ENCODE measurements around the gene IZUMO4. TPM values are rescaled to one million over a fixed set of nuclear protein-coding genes. Genes with fewer than 3 reads are reported as not detected.
"Not testable (repeated sequence)": the region's sequence is repeated elsewhere in the genome, so short reads cannot be mapped to it uniquely, and the experiment has no call there.

IZUMO4 gene
- total RNA-seq, 2 donors from 2014 or later: 2.1 to 2.3 TPM

DNA sequence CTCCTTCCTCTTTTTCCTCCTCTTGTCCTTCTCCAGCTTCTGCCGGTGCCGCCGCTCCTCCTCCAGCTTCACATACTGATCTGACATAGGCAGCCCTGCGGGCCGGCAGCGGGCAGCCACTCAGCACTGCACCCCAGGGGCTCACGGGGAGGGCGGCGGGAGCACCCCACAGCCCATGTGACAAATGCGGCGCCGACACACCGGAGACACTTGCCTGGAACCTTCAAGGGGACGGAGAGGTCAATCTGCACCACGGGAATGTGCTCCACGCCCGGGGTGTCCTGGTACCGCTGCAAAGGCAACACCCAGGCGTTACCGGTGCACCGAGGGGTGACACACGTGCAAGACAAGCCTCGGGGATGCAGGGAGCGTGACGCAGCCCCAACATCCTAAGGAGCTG lies 18.6 kb downstream of the IZUMO4 start:
- ATAC-seq: no peak
- DNase-seq: no peak
- intact Hi-C loops (cut with DNase I, micrococcal nuclease): no loop called here

DNA sequence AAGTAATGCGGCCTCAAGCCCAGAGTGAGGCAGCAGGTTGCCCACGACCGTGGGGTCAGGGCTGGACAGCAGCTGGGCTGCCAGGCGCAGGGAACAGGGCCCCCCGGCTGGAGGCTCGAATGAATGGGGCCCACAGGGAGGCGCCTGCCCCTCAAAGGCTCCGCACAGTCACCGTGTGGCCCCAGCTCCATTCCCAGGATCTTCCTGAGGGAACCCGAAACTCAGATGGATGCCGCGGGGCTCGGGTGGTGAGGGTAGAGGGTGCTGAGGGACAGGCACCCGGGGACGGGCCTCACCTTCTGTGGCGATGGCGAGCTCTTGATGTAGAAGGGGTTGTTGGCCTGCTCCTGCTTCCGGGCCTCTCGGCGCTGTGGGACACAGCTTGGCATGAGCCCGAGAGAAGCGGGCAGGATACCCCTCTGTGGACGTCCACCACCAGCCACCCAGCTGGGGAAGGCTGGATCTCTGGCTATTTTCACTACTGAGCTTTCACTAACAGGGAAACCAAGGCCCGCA lies 19.3 kb downstream of the IZUMO4 start:
- DNase-seq (no peak), ATAC-seq (no peak)
- intact Hi-C loops (cut with DNase I, micrococcal nuclease): no loop called here

DNA sequence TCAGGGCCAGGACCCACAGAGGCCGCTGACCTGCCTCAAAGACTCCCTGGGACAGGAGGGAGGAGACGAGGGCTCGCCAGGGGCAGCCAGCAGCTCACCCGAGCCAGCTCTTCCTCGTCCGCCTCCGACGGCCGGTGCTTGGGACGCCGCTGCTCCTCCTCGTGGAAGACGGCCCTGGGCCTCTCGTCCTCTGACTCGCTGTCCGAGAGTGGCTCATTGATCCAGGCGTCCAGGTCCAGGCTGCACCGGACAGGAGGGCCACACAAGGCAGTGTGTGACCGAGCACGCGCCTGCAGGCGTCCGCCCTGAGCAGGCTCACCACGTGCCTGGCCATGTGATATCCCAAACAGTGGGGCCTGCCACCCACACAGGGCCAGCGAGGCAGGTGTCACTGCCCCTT lies 19.8 kb downstream of the IZUMO4 start:
- ATAC-seq (no peak), DNase-seq (no peak)
- intact Hi-C loops (cut with DNase I, micrococcal nuclease): no loop called here

DNA sequence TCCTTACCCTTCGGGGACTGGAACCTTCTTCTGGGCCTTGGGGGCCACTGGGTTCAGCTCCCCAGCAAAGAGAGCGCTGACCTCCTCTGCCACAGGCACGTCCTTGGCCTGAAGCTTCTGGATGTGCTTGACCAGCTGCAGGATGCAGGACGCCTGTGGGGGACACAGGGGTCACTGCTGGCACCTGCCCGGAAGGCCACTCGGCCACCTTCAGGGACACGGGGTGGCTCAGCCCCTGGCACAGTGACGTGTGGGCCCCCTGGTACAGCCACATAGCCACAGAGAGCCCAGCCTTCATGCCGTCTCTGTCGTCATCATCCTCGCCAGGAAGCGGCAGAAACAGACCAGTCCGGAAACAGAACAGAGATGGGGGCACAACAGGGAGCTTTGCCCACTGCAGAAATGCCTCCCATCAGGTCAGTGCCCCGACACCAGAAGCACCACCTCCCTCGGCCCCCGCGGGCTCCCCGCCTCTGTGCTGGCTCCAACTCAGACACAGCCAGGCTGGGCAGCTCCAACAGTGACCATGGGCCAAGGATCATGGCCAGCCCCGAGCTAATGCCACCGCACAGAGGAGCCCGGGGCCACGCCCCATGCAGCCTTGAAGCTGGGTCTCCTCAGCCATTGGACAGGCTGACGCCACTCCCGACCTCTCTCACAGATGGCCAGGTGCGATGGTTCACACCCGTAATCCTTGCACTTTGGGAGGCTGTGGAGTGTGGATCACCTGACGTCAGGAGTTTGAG lies 20.7 kb downstream of the IZUMO4 start:
- no peak for ATAC-seq
- intact Hi-C loops (cut with DNase I, micrococcal nuclease): no loop called here
- no peak for DNase-seq

DNA sequence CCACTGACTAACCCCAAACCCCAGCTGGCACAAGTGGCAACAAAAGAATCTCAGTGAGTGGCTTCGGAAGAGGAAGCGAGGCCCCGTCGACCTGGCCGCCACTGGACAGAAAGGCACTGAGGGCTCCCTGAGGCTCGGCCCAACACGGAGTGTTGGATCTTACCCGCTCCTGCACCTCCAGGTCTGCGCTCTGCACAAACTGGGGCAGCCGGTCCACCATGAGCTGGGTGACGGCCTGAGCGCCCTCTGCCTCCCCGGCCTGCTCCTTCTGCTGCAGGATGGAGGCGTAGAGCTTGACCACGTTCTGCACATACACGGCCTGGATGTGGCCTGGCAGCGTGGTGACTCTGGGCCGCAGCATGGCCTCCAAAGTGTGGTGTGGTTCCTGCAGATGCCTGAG lies 21.7 kb downstream of the IZUMO4 start:
- ATAC-seq (no peak), DNase-seq (no peak)
- intact Hi-C loops (cut with DNase I, micrococcal nuclease): no loop called here

DNA sequence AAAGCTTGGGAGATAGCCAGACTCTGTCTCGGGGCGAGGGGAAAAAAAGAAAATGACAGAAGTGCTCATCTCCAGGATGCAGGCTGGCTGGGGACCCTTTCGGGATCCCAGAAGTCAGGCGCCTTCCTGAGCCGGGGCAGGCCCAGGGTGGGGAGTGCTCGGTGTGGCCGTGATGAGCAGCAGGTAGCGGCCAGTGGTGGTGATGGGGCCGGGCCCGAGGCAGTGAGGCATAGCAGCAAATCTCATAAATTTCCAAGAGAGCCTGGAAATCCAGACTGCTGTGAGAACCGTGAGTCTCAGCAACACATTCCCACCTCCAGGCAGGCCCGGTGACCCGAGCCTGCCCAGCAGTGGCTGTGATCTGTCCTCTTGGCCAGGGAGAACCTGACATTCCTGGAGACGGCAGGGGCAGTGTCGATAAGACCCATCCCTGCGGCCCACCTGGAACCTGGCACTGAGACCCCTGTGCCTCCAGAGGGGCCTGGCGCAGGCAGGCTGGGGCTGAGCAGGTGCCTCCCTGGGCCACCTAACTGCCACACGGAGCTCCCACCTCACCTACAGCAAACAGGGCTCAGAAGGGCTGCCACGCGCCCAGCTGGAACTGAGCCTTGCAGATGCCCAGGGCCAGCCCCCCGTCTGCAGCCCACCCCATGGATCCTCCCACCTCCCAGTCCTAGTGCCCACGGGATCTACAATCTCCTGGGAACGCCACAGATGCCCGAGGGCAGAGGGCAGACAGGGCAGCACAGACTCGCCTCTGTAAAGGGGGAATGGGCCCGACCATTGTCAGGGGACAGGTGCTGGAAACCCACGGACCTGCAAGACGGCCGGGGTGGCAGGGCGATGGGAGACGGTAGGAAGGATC lies 23.4 kb downstream of the IZUMO4 start:
- DNase-seq (no peak), ATAC-seq (no peak)
- intact Hi-C loops (cut with DNase I, micrococcal nuclease): no loop called here

DNA sequence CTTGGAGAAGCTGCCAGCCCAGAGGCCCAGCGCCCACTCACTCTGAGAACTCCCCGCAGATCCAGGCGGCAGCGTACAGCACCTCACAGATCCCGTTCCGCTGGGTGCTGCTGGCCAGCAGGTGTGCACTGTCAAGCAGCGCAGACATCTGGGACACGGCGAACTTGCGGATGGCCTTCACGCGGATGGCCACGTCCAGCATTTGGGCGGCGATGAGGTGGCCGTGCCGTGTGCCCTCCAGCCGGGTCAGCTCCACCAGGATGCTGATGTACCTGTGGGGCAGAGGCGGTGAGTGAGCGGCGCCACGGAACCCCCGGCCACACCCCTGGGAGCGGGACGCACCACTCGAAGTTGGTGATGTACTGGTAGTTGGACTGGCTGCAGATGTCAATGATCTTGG lies 24.1 kb downstream of the IZUMO4 start:
- intact Hi-C loops (cut with DNase I, micrococcal nuclease): no loop called here
- no peak for ATAC-seq

DNA sequence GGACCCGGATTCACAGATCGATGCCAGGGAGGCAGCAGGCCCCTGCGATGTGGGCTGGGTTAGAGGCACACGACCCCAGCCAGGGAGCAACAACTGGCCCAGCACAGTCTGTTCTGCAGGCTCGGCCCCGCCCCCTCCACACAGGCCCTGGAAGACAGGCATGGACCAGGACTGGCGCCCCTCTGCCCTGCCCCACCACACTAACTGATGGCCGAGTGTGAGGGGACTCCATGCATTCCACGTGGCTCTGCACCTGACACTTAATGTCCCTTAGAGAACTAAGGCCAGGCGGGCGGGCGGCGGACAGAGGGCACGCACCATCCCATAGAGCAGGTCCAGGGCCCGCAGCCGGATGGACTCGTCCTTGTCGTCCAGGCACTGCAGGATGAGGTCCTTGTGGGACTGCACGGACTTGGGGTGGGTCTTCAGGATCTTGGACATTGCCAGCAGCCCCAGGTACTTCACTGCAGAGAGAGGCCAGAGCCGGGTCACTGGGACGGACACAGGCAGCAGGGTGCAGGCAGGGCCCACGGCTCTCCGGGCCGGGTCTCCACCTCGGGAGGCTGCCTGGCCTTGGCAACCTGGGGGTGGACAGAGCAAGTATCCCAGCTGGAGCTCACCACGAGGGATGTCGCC lies 24.8 kb downstream of the IZUMO4 start:
- ATAC-seq: peak; percentile 6
- intact Hi-C loops (cut with DNase I, micrococcal nuclease): no loop called here
- DNase-seq: no peak

More for the DNA sequence above, 24.1 kb downstream of the IZUMO4 start:
- no peak for DNase-seq

DNA sequence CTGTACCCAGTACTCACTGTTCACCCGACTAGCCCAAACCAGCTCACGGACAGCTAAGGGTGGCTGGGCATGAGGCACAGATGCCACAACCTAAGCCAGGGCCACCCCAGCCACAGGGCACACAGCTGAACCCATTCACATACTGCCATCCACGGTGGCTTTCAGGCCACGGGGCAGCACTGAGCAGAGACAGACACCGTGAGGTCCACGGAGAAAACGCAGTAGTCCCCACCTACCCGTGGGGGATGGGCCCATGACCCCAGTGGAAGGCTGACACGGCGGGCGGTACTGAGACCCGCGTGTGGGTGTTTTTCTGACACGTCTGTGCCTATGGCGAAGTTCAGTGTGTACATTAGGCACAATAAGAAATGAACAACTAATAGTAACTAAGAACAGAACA lies 25.5 kb downstream of the IZUMO4 start:
- intact Hi-C loops (cut with DNase I, micrococcal nuclease): no loop called here
- no peak for ATAC-seq
- DNase-seq: no peak

DNA sequence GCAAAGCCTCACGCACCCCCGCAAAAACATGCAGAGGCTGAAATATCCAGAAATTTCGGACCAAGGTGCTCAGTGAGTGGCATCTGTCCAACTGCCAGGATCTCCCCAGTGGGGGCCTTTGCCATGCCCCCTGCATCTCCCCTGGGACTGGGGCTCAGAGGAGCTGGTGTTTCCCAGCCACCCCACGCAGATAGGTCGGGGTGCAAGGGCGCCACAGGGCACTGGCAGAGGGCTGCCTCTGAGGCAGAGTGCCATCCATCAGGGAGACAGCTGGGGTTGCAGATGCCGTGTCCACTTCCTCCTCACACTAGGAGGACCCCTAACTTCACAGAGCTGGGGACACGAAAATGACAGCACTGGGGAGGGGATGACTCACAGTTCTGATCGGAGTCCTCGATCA lies 26.3 kb downstream of the IZUMO4 start:
- DNase-seq (no peak), ATAC-seq (no peak)
- intact Hi-C loops (cut with DNase I, micrococcal nuclease): no loop called here

DNA sequence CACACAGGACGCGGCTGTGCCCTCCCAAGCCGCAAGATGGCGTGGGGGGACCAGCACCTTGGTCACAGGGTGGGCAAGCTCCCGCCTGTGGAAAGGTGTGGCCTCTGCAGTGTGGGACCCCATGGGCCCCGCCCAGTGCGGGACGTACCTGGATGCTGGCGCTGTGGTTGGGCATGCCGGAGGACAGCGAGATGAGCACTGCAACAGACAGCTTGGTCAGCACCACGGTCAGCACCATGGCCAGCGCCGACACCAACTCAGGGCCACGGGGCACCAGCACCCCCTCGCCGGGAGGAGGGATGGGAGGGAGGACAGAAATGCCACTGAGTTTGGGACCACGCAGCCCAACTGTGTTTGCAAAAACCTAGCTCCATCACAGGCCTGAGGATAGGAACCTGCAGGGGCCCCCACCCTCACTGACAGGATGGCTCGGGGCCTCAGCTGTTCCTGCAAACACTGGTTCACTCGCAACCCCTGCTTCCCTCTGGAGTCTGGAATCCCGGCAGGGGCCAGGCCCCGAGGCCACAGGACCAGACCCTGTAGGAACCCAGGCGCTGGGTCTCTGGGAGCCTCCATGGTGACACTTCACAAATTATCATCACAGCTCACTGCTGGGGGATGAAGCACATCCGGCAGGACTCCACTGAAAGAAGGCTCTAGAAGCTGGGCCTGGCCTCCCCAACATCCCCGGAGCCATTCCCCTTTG lies 27.1 kb downstream of the IZUMO4 start:
- no peak for DNase-seq
- intact Hi-C loops (cut with DNase I, micrococcal nuclease): no loop called here
- peak; percentile 18 for ATAC-seq

DNA sequence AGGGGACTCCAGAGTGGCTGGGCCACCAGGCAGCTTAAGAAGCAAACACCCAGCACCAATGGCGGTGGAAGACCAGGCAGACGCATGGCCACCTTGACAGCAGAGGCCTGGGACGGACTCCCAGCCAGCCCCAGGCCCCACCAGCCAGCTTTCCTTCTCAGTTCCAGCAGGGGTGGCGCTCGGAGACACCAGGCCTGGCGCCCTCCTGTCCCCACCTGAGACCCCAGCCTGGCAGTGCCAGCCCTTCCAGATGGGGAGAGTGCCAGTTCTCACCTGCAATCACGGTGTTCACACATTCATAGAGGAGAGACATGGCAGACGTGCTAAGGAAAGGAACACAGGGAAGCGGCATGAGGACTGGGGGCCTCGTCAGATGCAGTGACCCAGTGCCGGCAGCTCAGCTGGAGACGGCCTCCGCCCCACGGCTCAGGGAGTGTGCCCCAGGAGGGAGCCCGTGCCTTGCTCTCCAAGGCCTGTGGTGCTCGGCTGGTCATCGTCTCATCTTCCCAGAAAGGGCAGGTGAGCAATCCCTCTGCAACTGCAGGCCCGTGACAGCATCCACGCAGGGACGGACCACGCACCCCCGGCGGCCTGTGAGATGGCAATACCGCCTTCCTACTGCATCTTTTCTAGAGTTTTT lies 30.3 kb downstream of the IZUMO4 start:
- DNase-seq (no peak), ATAC-seq (no peak)
- intact Hi-C loops (cut with DNase I, micrococcal nuclease): no loop called here

DNA sequence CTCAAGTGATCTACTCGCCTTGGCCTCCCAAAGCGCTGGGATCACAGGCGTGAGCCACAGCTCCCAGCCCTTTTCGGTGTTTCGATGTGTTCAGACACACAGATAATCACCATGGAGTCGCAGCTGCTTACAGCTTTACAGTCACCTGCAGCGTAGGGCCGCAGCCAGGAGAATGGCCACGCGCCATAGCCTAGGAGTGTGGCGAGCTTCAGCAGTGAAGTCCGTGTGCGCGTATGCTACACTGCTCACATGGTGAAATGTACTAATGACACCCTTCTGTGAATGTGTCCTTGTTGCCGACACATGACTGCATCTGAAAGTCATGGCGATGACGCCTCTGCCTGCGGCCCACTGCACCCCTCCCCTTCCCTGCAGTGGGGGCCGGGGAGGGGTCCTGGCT lies 31.0 kb downstream of the IZUMO4 start:
- DNase-seq: no peak

DNA sequence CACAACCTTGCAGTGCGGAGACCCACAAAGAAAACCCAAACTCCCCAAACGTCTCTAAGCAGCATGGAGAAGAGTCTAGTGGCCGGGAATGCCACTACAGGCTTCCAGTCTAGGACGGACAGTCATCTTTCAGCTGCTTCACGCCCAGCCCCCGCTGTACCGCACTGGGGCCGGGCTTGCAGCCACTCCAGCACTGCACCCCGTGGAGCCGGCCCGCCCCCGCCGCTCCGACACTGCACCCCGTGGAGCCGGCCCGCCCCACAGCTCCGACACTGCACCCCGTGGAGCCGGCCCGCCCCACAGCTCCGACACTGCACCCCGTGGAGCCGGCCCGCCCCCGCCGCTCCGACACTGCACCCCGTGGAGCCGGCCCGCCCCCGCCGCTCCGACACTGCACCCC lies 31.5 kb downstream of the IZUMO4 start:
- ATAC-seq; DNase-seq; intact Hi-C loops (cut with DNase I, micrococcal nuclease): not testable (repeated sequence)

More for the DNA sequence above, 31.0 kb downstream of the IZUMO4 start:
- intact Hi-C loops (cut with DNase I, micrococcal nuclease): no loop called here
- ATAC-seq: no peak

DNA sequence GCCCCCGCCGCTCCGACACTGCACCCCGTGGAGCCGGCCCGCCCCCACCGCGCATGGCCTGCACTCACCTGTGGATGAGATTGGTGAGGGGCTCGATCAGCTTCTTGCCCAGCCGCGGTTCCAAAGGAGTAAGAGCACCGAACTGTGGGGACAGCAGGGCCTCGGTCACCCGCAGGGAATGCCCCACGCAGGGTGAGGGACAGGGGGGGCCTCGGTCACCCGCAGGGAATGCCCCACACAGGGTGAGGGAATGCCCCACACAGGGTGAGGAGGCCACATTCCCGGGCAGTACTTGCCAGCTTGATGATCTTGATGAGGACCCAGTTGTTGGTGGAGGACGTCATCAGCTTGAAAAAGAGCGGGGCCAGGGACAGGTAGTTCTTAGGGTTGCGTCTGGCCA lies 32.3 kb downstream of the IZUMO4 start:
- ATAC-seq (no peak), DNase-seq (no peak)
- intact Hi-C loops (cut with DNase I, micrococcal nuclease): no loop called here

DNA sequence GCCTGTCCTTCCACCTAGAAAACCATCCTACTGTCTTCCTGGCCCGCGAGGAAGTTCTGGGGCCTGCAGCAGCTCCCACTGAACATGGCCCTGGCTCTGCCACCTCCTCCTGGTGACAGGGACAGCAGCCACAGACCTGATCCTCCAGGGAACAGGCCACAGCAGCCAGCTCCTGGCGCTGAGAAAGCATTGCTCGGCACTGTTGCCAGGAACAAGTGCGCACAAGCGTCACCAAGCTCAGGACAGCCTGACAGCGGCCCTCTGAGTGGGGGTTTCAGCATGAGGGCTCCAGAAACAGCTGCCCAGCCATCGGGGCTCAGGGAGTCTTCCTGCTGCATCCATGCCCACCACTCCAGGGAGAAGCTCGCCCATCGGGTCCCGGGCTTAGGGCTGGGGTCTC lies 32.8 kb downstream of the IZUMO4 start:
- intact Hi-C loops (cut with DNase I, micrococcal nuclease): no loop called here
- ATAC-seq: no peak
- DNase-seq: no peak

DNA sequence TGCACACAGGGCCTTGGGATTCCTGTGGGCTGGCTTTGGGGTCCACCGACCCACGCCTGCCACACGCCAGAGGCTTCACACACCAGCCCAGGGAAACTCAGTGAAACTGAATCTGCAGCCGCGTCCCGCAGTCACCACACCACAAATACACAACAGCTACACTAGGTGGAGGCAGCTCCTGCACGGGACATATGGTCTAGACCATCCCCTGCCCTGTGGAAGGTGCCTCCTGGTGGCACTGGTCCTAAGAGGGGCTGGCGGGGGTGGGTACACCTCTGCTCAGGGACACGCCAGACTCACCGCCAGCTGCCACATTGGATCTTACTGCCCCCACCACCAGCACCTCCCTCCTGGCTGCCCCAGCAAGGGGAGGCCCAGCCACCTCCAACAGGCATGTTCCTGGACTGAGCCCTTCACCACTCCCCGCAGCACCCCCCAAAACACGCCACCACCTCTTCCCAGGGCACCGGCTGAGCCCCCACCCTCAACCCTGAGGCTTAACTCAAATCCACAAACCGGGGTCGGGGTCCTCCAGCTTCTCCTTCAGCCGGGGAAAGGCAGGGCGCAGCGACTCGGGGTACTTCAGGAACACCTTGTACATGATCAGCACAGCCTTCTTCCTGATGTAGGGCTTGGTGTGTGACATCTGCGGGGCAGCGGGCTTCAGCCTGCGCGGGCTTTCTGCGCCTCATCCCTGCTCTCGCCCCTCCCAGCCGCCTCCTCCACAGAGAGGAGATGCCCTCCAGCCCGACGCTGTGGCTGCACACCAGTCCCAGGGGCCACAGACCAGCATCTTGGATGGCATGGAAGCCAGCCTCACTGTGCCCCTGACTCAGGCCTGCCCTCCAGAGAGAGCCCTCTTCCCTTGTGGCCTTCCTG lies 33.4 kb downstream of the IZUMO4 start:
- intact Hi-C loops (cut with DNase I, micrococcal nuclease): no loop called here
- ATAC-seq: peak; percentile 9
- no peak for DNase-seq
